ENCODE results near the gene OR5C1.
"Not testable (repeated sequence)": the region's sequence is repeated elsewhere in the genome, so short reads cannot be mapped to it uniquely, and the experiment has no call there.

Gene OR5C1

DNA sequence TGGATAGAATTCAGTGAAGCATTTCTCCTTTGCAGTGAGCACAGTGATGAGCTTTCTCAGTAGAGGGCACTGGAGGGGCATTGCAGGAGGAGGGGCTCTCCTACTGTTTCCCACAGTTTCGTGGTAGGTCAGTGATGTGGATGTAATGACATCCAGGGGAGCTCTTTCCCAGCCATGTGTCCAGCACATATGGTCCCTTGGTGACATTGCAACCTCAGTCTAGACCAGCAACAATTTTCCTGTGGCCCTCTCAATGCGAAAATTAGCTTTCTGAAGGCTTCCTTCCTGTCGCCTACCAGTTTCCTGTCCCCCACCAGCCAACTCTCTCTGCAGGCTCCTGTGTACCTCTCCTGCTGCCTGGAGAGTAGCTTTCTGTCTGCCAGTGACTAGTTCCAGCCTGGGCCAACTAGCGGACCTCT, 46.6 kb downstream of the OR5C1 start:
- no peak overlapping the region for H3K4me3 ChIP-seq (ENCODE audit: low read length)

DNA sequence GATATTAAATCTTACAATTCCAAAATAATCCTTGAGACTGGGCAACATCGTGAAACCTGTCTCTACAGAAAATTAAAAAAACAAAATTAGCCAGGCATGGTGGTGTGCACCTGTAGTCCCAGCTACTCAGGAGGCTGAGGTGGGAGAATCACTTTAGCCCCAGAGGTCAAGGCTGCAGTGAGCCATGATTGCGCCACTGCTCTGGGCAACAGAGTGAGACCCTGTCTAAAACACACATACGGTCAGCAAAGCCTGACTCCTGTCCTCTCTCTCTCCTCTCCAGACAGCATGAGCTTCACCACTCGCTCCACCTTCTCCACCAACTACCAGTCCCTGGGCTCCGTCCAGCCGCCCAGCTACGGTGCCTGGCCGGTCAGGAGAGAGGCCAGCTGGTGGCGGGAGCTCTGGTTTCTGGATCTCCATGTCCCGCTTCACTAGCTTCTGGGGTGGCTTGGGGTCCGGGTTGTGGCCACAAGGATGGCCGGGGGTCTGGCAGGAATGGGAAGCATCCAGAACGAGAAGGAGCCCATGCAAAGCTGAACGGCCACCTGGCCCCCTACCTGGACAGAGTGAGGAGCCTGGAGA, 48.6 kb downstream of the OR5C1 start:
- no peaks in the 10 kb centered on the region for H3K4me1 ChIP-seq (ENCODE audit: control insufficient read depth, low read depth, low read length)
- no peaks in the 10 kb centered on the region for H3K27me3 ChIP-seq (ENCODE audit: control insufficient read depth, insufficient read depth, low read length)
- no peaks in the 10 kb centered on the region for H3K9me3 ChIP-seq (ENCODE audit: control insufficient read depth, low read depth, low read length)
- no peak overlapping the region for H3K4me3 ChIP-seq (ENCODE audit: low read length)
- no peak overlapping the region for H3K27ac ChIP-seq (ENCODE audit: low read length)
- H3K36me3 ChIP-seq (ENCODE audit: control insufficient read depth, low read depth, low read length), result no peaks in the 10 kb centered on the region
- H3K9ac ChIP-seq (ENCODE audit: low read length), result no peak overlapping the region

More for the DNA sequence above, 46.6 kb downstream of the OR5C1 start:
- Histone ChIP-seq H3K27me3 (ENCODE audit: control insufficient read depth, insufficient read depth, low read length) (no peaks in the 10 kb centered on the region), H3K4me1 (ENCODE audit: control insufficient read depth, low read depth, low read length) (no peaks in the 10 kb centered on the region), H3K9me3 (ENCODE audit: control insufficient read depth, low read depth, low read length) (no peaks in the 10 kb centered on the region), H3K36me3 (ENCODE audit: control insufficient read depth, low read depth, low read length) (no peaks in the 10 kb centered on the region), H3K27ac (ENCODE audit: low read length) (no peak overlapping the region), H3K9ac (ENCODE audit: low read length) (no peak overlapping the region)

DNA sequence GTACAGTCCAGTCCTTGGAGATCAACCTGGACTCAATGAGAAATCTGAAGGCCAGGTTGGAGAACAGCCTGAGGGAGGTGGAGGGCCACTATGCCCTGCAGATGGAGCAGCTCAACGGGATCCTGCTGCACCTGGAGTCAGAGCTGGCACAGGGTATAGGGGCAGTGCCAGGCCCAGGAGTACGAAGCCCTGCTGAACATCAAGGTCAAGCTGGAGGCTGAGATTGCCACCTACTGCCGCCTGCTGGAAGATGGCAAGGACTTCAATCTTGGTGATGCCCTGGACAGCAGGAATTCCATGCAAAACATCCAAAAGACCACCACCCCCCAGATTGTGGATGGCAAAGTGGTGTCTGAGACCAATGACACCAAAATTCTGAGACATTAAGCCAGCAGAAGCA, 49.7 kb downstream of the OR5C1 start:
- H3K36me3 ChIP-seq (ENCODE audit: control insufficient read depth, low read depth, low read length); H3K9me3 ChIP-seq (ENCODE audit: control insufficient read depth, low read depth, low read length); H3K4me1 ChIP-seq (ENCODE audit: control insufficient read depth, low read depth, low read length); H3K27me3 ChIP-seq (ENCODE audit: control insufficient read depth, insufficient read depth, low read length); H3K27ac ChIP-seq (ENCODE audit: low read length); H3K9ac ChIP-seq (ENCODE audit: low read length); H3K4me3 ChIP-seq (ENCODE audit: low read length): not testable (repeated sequence)

Measured in iPS-18a (cell line).